Umbilical cord (tissue), 2 donors: ENCODE data around the gene ABRAXAS1. TPM values are rescaled to one million over a fixed set of nuclear protein-coding genes. Genes with fewer than 3 reads are reported as not detected.
"Not testable (repeated sequence)": the region's sequence is repeated elsewhere in the genome, so short reads cannot be mapped to it uniquely, and the experiment has no call there.

Experiments
- DNase-seq: peaks from one replicate; pipeline ENCODE4 v3.0.0-alpha.2; 2015; ENCODE audit warnings: low spot score
- total RNA-seq: library from RNA; depleted of rRNA; stranded (reverse); fragments of >200 nt; gene quantifications from one replicate; pipeline ENCODE4 v1.2.3, GENCODE V29; 2014; ENCODE audit warnings: low replicate concordance; ENCODE audit not compliant: insufficient read depth

Gene ABRAXAS1
- 31.3 TPM for total RNA-seq

DNA sequence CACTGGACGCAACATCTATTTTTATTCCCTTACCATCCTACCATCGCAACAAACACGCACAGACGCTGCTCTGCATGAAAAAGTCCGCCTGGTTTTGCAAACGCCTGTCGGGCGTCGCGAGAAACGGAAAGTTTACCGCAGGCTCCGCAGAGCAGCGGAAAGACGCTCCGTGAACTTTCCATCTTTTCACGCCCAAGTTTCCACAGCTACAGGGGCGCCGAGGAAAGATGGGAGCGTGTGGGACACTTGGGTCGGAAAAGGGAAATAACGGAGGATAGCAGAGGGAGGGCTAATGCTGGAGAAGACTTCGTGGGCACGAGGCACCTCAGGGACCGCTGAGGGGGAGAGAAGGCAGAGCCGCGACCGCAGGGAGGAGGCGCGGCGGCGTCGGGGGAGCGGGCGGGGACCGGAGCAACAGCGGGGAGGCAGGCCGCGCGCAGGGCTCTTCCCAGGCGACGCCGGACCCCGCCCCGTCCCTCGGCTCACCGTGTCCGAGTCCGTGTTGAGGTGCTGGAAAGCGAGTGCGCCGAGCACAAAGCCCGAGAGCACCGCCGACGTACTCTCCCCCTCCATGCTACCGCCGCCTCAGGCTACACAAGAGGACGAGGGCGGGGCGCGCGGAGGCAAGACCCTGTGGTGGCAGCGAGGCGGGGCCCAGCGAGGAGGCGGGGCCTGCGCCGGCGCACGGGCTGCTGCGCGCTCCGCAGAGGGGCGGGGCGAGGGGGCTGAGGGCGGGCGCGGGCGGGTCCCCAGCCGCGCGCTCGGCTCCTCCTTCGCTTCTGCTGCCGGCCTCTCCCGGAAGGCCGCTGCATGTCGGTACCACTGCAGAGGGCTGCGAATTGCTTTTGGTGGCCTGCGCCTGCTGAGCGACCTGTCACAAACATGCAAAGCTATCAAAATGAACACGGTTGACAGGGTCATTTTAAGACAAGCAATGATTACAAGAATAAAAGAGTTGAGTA is at the start of gene ABRAXAS1:
TSS of gene ABRAXAS1 (minus strand) at position 601 of the 962 bp plus-strand sequence. CDS start at position 573, 28 bp downstream.
- peak; percentile 97 for DNase-seq

DNA sequence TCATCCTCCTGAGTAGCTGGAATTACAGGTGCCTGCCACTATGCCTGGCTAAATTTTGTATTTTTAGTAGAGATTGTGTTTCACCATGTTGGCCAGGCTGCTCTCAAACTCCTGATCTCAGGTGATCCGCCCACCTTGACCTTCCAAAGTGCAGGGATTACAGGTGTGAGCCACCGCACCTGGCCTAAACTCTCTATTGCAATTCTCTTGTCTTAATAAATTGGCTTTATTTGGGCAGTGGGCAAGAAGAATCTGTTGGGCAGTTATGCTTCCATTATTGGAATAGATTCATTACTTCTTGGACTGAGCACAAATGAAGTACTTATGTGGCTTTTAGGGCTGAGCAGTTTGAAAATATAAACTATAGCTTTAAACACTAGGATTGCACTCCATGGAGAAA is 42.8 kb upstream of the ABRAXAS1 start:
- DNase-seq: no peak

GRCh38 chr4:83522239-83522638 is 37.3 kb upstream of the ABRAXAS1 start:
- DNase-seq: no peak

DNA sequence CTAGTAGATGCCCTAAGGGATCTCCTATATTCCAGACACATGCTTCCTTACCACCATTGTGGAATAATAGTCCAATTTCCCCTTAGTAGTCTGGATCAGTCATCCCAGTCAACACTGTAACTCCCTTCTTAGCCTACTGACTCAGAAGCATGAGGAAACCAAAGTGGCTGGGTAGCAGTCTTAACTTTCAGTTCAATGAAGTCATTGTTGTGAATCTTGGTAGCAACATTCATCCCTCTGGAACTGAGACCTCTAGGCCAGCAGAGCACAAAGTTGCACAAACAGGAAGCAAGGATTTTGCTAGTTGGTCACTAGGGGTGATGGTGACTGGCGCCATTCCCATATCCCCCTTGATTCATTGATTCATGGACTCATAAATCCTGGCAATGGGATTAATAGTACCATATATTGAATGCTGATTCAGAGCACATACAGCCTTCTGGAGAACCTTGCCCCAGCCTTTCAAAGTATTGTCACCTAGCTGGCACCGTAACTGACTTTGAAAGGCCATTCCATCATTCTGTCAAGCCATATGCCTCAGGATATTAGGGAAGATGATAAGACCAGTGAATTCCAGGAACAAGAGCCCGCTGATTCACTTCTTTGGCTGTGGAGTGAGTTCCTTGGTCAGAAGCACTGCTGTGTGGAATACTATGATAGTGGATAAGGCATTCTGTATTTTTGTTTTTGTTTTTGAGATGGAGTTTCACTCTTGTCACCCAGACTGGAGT is 31.3 kb upstream of the ABRAXAS1 start:
- DNase-seq: no peak

GRCh38 chr4:83510442-83510841 is 25.5 kb upstream of the ABRAXAS1 start:
- DNase-seq: no peak

GRCh38 chr4:83509156-83509585 is 24.3 kb upstream of the ABRAXAS1 start:
- DNase-seq: not testable (repeated sequence)

DNA sequence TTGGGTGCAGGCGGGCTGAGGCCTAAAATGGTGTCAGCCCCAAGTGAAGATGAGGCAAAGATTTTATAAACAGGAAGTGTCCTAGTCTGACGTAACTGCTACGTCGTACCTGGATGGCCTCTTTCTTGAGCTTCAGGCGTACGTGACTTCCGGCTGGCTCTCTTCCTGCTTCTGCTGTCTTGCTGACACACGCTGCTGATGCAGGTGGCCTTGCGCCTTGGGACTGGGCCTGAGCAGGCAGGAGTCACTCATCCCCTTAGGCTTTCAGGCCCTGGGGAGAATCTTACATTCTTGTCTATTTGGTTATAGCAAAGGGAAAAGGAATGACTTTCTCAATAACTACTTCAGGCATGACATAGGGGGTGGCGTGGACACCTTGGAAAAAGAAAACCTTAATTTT is 20.1 kb upstream of the ABRAXAS1 start:
- DNase-seq: no peak

DNA sequence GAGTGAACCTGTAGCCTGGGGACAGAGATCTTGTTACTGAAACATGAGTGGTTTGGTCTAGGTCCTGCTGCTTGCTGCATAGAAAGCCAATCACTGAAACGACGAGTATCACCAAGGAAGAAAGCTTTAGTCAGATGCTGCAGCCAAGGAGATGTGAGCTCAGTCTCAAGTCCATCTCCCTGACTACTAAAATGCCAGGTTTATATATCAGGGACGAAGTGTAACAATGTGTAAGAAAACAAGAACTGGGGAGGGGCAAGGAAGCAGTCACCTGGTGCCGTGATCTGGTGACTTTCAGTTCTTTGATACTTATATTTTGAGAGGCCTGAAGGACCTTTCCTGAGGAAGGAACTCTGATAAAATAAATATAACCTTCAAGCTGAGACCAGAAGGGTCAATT is 19.6 kb upstream of the ABRAXAS1 start:
- no peak for DNase-seq

DNA sequence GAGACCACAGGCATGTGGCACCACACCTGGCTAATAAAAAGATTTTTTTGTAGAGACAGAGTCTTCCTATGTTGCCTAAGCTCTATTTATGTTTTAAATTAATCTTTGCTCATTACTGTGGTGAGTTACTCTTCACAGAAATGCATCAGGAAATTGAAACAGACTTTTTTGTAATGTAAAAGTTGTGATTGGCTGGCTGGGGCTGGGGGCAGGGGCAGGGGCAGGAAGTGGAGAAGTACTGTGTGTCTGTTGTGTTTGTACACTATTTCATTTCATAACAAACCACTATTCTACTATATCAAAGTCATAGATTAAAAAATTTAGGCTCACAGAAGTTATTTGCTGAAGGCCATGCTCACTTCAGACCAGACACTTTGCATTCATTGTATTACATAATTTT is 19.1 kb upstream of the ABRAXAS1 start:
- DNase-seq: no peak

- DNase-seq: not testable (repeated sequence)
These were observed 16.8 kb upstream of the ABRAXAS1 start for GRCh38 chr4:83501671-83502070.

- no peak for DNase-seq
These were observed 13.3 kb upstream of the ABRAXAS1 start for GRCh38 chr4:83498187-83498586.

- DNase-seq: not testable (repeated sequence)
These were observed 11.4 kb upstream of the ABRAXAS1 start for GRCh38 chr4:83496085-83496917.

DNA sequence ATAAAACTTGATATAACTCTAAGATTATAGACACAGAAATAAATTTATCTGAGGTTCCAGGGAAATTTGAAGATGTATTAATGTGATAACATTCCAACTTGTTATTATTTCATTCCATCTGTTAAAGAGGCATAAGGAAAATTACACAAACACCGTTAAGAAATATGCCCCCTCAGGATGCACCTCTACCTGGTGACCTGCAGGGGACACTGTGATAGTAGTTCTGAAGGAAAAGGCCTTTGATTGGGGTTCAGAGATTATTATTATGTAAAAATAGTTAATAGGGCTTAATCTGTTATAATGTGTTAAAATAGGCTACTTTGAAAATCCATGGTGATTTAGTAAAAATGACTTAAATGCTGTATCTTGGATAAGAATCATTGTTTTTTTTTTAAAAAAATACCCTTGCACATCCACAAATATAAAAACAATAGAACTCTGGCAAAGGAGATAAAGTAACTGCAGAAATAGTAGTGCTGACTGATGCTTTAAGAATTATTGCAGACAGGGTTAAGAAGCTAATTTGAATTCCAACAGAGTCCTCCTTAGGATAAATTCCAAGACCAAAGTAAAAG is 6.1 kb upstream of the ABRAXAS1 start:
- DNase-seq: no peak

- DNase-seq: no peak
These were observed 4.9 kb upstream of the ABRAXAS1 start for GRCh38 chr4:83489711-83490326.

DNA sequence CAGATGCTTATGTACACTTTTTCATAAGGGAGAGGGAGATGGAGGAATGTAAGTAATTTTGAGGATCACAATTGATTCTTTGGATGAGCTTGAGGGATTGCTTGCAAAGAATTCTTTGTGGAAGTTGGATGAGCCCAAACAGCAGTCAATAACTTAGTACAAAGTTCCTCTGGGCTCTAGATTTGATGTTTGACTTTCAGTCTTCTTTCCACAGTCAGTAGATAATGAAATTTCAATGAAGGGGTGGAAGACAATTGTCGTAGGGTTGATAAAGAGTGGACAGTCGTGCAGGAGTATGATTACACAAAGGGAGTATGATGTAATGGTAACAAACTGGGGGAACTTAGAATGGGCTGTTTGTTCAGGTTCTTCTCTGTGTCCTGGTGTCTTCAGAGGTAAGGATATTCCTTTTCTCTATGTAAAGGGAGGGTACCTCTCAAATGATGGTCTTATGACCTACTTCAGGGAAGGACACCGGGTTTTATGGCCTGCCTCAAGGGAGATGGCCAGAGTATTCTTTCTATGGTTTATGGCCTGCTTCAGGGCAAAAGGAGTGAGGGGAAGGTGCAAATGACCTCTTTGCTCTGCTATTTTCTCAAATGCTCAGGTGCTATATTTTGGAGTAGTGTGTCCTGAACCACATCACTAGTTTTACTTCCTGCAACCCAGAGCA is 1.7 kb upstream of the ABRAXAS1 start:
- DNase-seq: no peak

- DNase-seq: no peak
These were observed 10.9 kb downstream of the ABRAXAS1 start for GRCh38 chr4:83473966-83474365.

DNA sequence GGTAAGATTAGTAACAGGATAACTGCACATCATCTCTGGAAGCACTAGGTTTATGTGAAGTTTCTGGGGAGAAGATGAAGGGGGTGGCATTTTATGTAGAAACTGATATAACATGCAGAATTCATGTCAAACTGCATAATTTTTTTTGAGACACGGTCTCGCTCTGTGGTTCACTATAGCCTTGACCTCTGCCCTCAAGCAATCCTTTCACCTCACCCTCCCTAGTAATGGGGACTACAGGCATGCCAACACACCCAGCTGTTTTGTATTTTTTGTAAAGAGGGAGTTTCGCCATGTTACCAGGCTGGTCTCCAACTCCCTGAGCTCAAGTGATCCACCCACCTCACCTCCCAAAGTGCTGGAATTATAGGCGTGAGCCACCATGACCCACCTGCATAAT is 11.5 kb downstream of the ABRAXAS1 start:
- DNase-seq: no peak

- no peak for DNase-seq
These were observed 28.8 kb downstream of the ABRAXAS1 start for GRCh38 chr4:83456184-83456501.

DNA sequence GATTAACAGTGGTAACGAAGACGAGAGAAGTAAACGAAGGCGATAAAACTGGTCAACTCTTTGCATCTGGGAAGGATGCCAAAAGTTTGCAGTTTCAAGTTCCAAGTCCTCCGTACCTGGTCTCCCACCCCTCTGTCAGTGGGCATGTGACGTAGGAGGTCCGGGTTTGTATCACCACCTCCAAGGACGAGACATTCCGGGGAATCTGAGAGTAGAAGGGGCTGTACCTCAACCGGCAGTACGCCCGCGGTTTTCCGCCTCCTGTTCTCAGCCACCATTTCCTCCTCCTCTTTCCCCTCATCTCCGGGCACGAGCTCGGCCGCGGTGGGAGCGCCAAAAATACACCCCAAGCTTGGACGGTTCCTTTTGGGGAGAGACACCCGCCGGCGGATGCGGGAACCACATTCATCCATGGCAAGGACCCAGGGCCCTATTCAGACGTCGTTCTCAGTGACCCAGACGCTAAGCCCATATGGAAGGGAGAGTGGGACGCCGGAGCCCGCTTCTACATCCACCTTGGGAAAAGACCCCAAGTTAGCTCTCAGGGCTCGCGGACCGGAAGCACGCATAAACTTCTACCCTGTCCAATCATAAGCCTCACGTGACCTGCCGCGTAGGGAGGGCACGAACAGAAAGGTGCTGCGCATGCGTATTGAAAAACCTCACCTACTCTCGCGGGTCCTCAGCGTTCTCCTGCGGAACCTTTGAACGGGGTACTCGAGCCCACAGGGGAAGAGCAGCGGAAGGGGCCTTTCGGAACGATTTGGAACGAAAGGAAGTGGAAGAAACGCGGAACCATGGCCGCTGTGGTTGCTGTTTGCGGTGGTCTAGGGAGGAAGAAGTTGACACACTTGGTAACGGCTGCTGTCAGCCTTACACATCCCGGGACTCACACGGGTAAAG is 29.4 kb downstream of the ABRAXAS1 start, which contains the start of the genes HELQ and MRPS18C:
TSS of gene HELQ (minus strand) at position 543 of the 903 bp plus-strand sequence. CDS start at position 413, 130 bp downstream.
TSS of gene MRPS18C (plus strand) at position 778 of the 903 bp plus-strand sequence. CDS start at position 798, 20 bp downstream.
- peak; percentile 100 for DNase-seq
